Purkinje cell (primary cell): ENCODE measurements around the gene SOCS6. TPM values are rescaled to one million over a fixed set of nuclear protein-coding genes. Genes with fewer than 3 reads are reported as not detected.

Experiments
- polyA plus RNA-seq: library from polyadenylated mRNA; unstranded; fragments of >200 nt; fragmentation: Nextera tagmentation; gene quantifications from 2 replicates; pipeline ENCODE4 v1.2.1, GENCODE V29; 2014

Gene SOCS6, protein sequence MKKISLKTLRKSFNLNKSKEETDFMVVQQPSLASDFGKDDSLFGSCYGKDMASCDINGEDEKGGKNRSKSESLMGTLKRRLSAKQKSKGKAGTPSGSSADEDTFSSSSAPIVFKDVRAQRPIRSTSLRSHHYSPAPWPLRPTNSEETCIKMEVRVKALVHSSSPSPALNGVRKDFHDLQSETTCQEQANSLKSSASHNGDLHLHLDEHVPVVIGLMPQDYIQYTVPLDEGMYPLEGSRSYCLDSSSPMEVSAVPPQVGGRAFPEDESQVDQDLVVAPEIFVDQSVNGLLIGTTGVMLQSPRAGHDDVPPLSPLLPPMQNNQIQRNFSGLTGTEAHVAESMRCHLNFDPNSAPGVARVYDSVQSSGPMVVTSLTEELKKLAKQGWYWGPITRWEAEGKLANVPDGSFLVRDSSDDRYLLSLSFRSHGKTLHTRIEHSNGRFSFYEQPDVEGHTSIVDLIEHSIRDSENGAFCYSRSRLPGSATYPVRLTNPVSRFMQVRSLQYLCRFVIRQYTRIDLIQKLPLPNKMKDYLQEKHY
- 5.0 and 8.6 TPM in 2 replicates for polyA plus RNA-seq

DNA sequence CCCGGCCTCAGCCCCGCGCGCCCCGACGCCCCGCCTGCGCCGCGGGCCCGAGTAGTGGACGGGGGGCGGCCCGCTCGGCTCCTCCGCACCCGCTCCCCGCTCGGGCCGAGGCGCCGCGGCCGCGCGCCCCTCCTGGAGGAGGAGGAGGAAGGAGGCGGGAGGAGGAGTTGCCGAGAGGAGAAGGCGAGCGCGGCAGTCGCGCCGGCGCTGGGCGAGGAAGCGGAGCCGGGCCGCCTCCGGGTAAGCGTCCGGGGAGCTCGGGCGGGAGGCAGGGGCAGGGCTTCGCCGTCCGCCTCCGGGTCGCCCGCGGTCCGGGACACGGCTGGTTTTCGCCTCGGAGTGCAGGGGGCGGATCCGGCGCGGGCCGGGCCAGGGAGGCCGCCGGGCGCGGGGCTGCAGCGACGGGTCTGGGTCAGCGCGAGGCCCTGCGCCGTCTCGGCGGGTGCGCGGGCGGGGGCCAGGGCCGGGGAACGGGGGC lies at the start of gene SOCS6:
TSS of gene SOCS6 (plus strand) at position 195 of the 478 bp plus-strand sequence. CDS start 35,624 bp downstream, outside the sequence.

Other genes starting within 250 kb of the SOCS6 start
- gene RTTN, start 83.4 kb upstream of the SOCS6 start, polyA plus RNA-seq = 2.4 and 5.6 TPM in 2 replicates